Liver (tissue), 9 donors: Measurements from ENCODE around the gene ABHD10. TPM values are rescaled to one million over a fixed set of nuclear protein-coding genes. Genes with fewer than 3 reads are reported as not detected.

Experiments
- DNase-seq: peaks from one replicate; pipeline ENCODE4 v3.0.0-alpha.2; 2017; ENCODE audit warnings: low spot score
- H3K27ac ChIP-seq, 2 donors: one replicate each; pipeline ENCODE4 v1.7.0; 2013; ENCODE audit warnings: inconsistent platforms in 2 of 2, low read length in 2 of 2, control low read depth in 1 of 2, low read depth in 1 of 2, mild to moderate bottlenecking in 1 of 2
- H3K27me3 ChIP-seq, 4 donors: one replicate each; pipeline versions ENCODE4 v1.6.1 to v1.7.0; 2013; ENCODE audit warnings: low read length in 3 of 4, inconsistent platforms in 1 of 4, mild to moderate bottlenecking in 1 of 4, moderate library complexity in 1 of 4; ENCODE audit not compliant: control insufficient read depth in 4 of 4, insufficient read depth in 4 of 4
- H3K36me3 ChIP-seq, 4 donors: one replicate each; pipeline versions ENCODE4 v1.6.1 to v1.7.0; 2013; ENCODE audit warnings: low read length in 3 of 4, mild to moderate bottlenecking in 3 of 4, low read depth in 1 of 4, moderate library complexity in 1 of 4; ENCODE audit not compliant: control insufficient read depth in 4 of 4, insufficient read depth in 3 of 4
- H3K4me1 ChIP-seq, 4 donors: one replicate each; pipeline versions ENCODE4 v1.6.1 to v1.7.0; 2013; ENCODE audit warnings: low read length in 3 of 4, mild to moderate bottlenecking in 3 of 4, moderate library complexity in 1 of 4; ENCODE audit not compliant: control insufficient read depth in 4 of 4, insufficient read depth in 4 of 4
- H3K4me3 ChIP-seq, 3 donors: one replicate each; pipeline versions ENCODE4 v1.6.1 to v1.7.0; 2013; ENCODE audit warnings: low read length in 3 of 3, control low read depth in 1 of 3, low read depth in 1 of 3, mild to moderate bottlenecking in 1 of 3
- H3K9ac ChIP-seq, 2 donors: one replicate each; pipeline ENCODE4 v1.7.0; 2013; ENCODE audit warnings: low read length in 2 of 2, mild to moderate bottlenecking in 2 of 2, moderate library complexity in 2 of 2, control low read depth in 1 of 2, low read depth in 1 of 2
- H3K9me3 ChIP-seq, 4 donors: one replicate each; pipeline versions ENCODE4 v1.6.1 to v1.7.0; 2013; ENCODE audit warnings: low read length in 3 of 4; ENCODE audit not compliant: control insufficient read depth in 4 of 4
- EGR1 ChIP-seq, 2 donors: IDR thresholded peaks; 2 replicates each; pipeline ENCODE4 v1.6.1; 2016 to 2018; ENCODE audit warnings: antibody characterized with exemption in 2 of 2, low read depth in 2 of 2
- FOXA1 ChIP-seq: IDR thresholded peaks from 2 replicates; pipeline ENCODE4 v1.6.1; 2016; ENCODE audit warnings: antibody characterized with exemption
- FOXA2 ChIP-seq: IDR thresholded peaks from 2 replicates; pipeline ENCODE4 v1.6.1; 2016; ENCODE audit warnings: antibody characterized with exemption
- GABPA ChIP-seq, 2 donors: IDR thresholded peaks in 1 of 2; conservative IDR thresholded peaks in 1 of 2; 2 replicates each; pipeline ENCODE4 v1.6.1; 2016; ENCODE audit warnings: antibody characterized with exemption in 2 of 2, mild to moderate bottlenecking in 1 of 2, moderate library complexity in 1 of 2
- HNF4A ChIP-seq, 2 donors: conservative IDR thresholded peaks; 2 replicates each; pipeline ENCODE4 v1.6.1; 2016; ENCODE audit warnings: antibody characterized with exemption in 2 of 2, mild to moderate bottlenecking in 2 of 2
- HNF4G ChIP-seq: IDR thresholded peaks from 2 replicates; pipeline ENCODE4 v1.6.1; 2016; ENCODE audit warnings: antibody characterized with exemption
- JUND ChIP-seq, 2 donors: IDR thresholded peaks; 2 replicates each; pipeline ENCODE4 v1.6.1; 2016; ENCODE audit warnings: antibody characterized with exemption in 2 of 2
- NR2F2 ChIP-seq: IDR thresholded peaks from 2 replicates; pipeline ENCODE4 v1.6.1; 2016; ENCODE audit warnings: antibody characterized with exemption
- RAD21 ChIP-seq, 2 donors: IDR thresholded peaks; 2 replicates each; pipeline ENCODE4 v1.6.1; 2016; ENCODE audit warnings: antibody characterized with exemption in 2 of 2, mild to moderate bottlenecking in 2 of 2
- RXRA ChIP-seq, 2 donors: IDR thresholded peaks; 2 replicates each; pipeline ENCODE4 v1.6.1; 2017 to 2018; ENCODE audit warnings: antibody characterized with exemption in 2 of 2, mild to moderate bottlenecking in 1 of 2
- SP1 ChIP-seq: IDR thresholded peaks from 2 replicates; pipeline ENCODE4 v1.6.1; 2018; ENCODE audit warnings: antibody characterized with exemption, mild to moderate bottlenecking
- TAF1 ChIP-seq: conservative IDR thresholded peaks from 2 replicates; pipeline ENCODE4 v1.6.1; 2016; ENCODE audit warnings: antibody characterized with exemption, mild to moderate bottlenecking
- YY1 ChIP-seq: IDR thresholded peaks from 2 replicates; pipeline ENCODE4 v1.6.1; 2016; ENCODE audit warnings: antibody characterized with exemption, mild to moderate bottlenecking
- WGBS: extraction: QIAGEN DNeasy Blood & Tissue Kit; methylation state at CpG from one replicate; pipeline ENCODE4 v1.1.7; 2013; 5-methylcytosine and 5-hydroxymethylcytosine counted together
- polyA plus RNA-seq, 2 donors: library from polyadenylated mRNA; stranded (reverse) in 1 of 2; unstranded in 1 of 2; fragments of 200-250 nt in 1 of 2; fragments of >200 nt in 1 of 2; fragmentation: Nextera tagmentation in 1 of 2; extraction: Ambion mirVana in 1 of 2; gene quantifications; one replicate each; pipeline versions ENCODE4 v1.2.1 to v1.2.3, GENCODE V29; 2013 to 2015
- total RNA-seq, 2 donors: library from RNA; depleted of rRNA; stranded (reverse); fragments of >200 nt; gene quantifications; one replicate each; pipeline ENCODE4 v1.2.3, GENCODE V29; 2014
- TF ChIP-seq, protein P1 (sequence below): IDR thresholded peaks from 2 replicates; pipeline ENCODE4 v1.6.1; 2016; ENCODE audit warnings: antibody characterized with exemption, mild to moderate bottlenecking
- TF ChIP-seq, protein P2 (sequence below): fragments of 150-350 bp; IDR thresholded peaks from 2 replicates; pipeline ENCODE4 v1.5.1; 2017; ENCODE audit warnings: improper control_type of control experiment, low read depth, low read length; ENCODE audit not compliant: missing input control
- TF ChIP-seq, protein P3 (sequence below): IDR thresholded peaks from 2 replicates; pipeline ENCODE4 v1.6.1; 2016; ENCODE audit warnings: antibody characterized with exemption
- TF ChIP-seq, protein P4 (sequence below): IDR thresholded peaks from 2 replicates; pipeline ENCODE4 v1.6.1; 2016; ENCODE audit warnings: antibody characterized with exemption
- TF ChIP-seq, protein P5 (sequence below): IDR thresholded peaks from 2 replicates; pipeline ENCODE4 v1.6.1; 2016; ENCODE audit warnings: antibody characterized with exemption
- donor health status: healthy.
- donor health status: healthy.
- donor health status: healthy.
- donor health status: healthy.
- donor health status: healthy.

The ABHD10 gene
- total and polyA plus RNA-seq, 4 donors, result 15.1 to 22.1 (median 18.9) TPM

DNA sequence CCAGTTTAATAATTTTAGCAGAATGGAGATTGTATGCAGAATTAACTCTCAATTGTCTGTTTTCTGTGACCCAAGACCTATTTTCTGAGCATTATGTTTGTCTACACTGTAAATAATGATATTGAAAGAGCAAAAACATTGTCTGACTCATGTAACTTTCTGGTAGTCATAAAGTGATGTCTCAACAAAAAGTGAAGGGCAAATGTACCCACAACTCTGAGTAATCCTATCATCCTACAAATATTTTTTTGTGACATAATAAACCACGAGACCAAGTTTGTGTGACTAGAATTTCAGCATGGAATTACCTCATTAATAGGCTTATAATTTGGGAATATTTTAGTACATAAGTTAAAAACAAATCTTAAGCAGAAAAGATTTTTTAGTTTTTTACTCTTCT lies 15.4 kb upstream of the ABHD10 start:
- H3K4me1 ChIP-seq, result peaks cover 0 to 16% (median 9%) of the 10 kb centered on the region in 4 donors
- no peak for DNase-seq
- H3K4me3 ChIP-seq, result no peak overlapping the region
- no peaks in the 10 kb centered on the region for H3K9me3 ChIP-seq
- TF ChIP-seq GABPA (IDR thresholded peaks at IDR 0.05 in 1 of 2, conservative IDR thresholded peaks at IDR 0.05 in 1 of 2) (no peak), YY1 (no peak), FOXA1 (no peak), JUND (IDR thresholded peaks at IDR 0.05) (no peak), EGR1 (IDR thresholded peaks at IDR 0.05; ENCODE audit: low read depth in 2 of 2) (no peak), FOXA2 (no peak), RXRA (IDR thresholded peaks at IDR 0.05) (no peak), TAF1 (no peak), HNF4A (conservative IDR thresholded peaks at IDR 0.05) (no peak), RAD21 (IDR thresholded peaks at IDR 0.05) (no peak), HNF4G (no peak), NR2F2 (no peak), SP1 (no peak)
- TF ChIP-seq, protein P1, sequence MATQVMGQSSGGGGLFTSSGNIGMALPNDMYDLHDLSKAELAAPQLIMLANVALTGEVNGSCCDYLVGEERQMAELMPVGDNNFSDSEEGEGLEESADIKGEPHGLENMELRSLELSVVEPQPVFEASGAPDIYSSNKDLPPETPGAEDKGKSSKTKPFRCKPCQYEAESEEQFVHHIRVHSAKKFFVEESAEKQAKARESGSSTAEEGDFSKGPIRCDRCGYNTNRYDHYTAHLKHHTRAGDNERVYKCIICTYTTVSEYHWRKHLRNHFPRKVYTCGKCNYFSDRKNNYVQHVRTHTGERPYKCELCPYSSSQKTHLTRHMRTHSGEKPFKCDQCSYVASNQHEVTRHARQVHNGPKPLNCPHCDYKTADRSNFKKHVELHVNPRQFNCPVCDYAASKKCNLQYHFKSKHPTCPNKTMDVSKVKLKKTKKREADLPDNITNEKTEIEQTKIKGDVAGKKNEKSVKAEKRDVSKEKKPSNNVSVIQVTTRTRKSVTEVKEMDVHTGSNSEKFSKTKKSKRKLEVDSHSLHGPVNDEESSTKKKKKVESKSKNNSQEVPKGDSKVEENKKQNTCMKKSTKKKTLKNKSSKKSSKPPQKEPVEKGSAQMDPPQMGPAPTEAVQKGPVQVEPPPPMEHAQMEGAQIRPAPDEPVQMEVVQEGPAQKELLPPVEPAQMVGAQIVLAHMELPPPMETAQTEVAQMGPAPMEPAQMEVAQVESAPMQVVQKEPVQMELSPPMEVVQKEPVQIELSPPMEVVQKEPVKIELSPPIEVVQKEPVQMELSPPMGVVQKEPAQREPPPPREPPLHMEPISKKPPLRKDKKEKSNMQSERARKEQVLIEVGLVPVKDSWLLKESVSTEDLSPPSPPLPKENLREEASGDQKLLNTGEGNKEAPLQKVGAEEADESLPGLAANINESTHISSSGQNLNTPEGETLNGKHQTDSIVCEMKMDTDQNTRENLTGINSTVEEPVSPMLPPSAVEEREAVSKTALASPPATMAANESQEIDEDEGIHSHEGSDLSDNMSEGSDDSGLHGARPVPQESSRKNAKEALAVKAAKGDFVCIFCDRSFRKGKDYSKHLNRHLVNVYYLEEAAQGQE, result no peak
- TF ChIP-seq, protein P2, sequence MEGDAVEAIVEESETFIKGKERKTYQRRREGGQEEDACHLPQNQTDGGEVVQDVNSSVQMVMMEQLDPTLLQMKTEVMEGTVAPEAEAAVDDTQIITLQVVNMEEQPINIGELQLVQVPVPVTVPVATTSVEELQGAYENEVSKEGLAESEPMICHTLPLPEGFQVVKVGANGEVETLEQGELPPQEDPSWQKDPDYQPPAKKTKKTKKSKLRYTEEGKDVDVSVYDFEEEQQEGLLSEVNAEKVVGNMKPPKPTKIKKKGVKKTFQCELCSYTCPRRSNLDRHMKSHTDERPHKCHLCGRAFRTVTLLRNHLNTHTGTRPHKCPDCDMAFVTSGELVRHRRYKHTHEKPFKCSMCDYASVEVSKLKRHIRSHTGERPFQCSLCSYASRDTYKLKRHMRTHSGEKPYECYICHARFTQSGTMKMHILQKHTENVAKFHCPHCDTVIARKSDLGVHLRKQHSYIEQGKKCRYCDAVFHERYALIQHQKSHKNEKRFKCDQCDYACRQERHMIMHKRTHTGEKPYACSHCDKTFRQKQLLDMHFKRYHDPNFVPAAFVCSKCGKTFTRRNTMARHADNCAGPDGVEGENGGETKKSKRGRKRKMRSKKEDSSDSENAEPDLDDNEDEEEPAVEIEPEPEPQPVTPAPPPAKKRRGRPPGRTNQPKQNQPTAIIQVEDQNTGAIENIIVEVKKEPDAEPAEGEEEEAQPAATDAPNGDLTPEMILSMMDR, result no peak
- TF ChIP-seq, protein P3, sequence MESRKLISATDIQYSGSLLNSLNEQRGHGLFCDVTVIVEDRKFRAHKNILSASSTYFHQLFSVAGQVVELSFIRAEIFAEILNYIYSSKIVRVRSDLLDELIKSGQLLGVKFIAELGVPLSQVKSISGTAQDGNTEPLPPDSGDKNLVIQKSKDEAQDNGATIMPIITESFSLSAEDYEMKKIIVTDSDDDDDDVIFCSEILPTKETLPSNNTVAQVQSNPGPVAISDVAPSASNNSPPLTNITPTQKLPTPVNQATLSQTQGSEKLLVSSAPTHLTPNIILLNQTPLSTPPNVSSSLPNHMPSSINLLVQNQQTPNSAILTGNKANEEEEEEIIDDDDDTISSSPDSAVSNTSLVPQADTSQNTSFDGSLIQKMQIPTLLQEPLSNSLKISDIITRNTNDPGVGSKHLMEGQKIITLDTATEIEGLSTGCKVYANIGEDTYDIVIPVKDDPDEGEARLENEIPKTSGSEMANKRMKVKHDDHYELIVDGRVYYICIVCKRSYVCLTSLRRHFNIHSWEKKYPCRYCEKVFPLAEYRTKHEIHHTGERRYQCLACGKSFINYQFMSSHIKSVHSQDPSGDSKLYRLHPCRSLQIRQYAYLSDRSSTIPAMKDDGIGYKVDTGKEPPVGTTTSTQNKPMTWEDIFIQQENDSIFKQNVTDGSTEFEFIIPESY, result no peak
- TF ChIP-seq, protein P4, sequence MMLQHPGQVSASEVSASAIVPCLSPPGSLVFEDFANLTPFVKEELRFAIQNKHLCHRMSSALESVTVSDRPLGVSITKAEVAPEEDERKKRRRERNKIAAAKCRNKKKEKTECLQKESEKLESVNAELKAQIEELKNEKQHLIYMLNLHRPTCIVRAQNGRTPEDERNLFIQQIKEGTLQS, result no peak
- TF ChIP-seq, protein P5, sequence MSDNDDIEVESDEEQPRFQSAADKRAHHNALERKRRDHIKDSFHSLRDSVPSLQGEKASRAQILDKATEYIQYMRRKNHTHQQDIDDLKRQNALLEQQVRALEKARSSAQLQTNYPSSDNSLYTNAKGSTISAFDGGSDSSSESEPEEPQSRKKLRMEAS, result no peak
- peaks cover 0 to 23% (median 16%) of the 10 kb centered on the region in 4 donors for H3K36me3 ChIP-seq
- WGBS, result 90% methylated on average over 1 of the region's 1 CpG
- H3K27me3 ChIP-seq, result no peaks in the 10 kb centered on the region
- H3K27ac ChIP-seq, result no peak overlapping the region
- H3K9ac ChIP-seq, result no peak overlapping the region
